Pons (tissue), 1 donor: ENCODE measurements around the gene FRRS1.
A peak's percentile ranks its signal among the peaks of the same experiment; 100 is the strongest.

Experiments used
- DNase-seq: peaks from one replicate; pipeline ENCODE4 v3.0.0-alpha.2; 2016; ENCODE audit warnings: low spot score

The FRRS1 gene

GRCh38 chr1:99727575-99728185 is 38.8 kb downstream of the FRRS1 start:
- no peak for DNase-seq

DNA sequence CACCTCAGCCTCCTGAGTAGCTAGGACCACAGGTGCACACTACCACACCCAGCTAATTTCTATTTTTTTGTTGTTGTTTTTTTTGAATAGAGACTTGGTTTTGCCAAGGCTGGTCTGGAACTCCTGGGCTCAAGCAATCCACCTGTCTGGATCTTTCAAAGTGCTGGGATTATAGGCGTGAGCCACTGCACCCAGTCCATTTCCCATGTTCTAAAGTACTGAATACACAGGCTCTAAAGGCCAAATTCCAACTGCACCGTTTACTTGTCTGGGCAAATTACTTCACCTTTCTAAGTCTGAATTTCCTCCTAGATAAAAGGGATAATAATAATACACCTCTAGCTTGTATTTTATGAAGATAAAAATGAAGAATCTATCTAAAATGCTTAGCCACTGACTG is 39.6 kb downstream of the FRRS1 start:
- no peak for DNase-seq

- DNase-seq = no peak
These were observed 40.0 kb downstream of the FRRS1 start for GRCh38 chr1:99726407-99726806.

DNA sequence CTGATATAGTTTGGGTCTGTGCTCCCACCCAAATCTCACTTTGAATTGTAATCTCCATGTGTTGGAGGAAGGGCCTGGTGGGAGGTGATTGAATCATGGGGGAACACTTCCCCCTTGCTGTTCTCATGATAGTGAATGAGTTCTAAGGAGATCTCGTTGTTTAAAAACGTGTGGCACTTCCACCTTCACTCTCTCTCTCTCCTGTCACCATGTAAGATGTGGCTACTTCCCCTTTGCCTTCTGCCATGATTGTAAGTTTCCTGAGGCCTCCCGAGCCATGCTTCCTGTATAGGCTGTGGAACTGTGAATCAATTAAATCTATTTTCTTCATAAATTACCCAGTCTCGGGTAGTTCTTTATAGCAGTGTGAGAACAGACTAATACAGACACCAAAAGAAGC is 40.4 kb downstream of the FRRS1 start:
- DNase-seq = no peak

- no peak for DNase-seq
These were observed 43.2 kb downstream of the FRRS1 start for GRCh38 chr1:99723251-99723650.

- no peak for DNase-seq
These were observed 49.4 kb downstream of the FRRS1 start for GRCh38 chr1:99717005-99717404.

DNA sequence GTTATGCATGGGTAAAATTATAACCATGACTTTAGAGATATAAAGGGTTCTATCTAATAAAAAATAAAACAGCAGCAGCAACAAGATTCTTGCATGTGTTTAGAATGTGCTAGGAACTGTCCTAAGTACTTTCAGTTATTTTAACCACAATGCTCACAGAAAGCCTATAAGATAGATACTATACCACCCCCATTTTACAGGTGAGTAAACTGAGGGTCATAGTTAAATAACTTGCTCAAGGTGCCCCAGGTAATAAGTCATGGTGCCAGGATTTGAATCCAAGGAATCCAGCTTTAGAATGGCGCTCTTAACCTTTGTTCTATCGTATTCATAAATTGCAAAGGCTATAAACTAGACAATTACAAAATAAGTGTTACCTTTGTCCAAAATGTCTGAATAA is 53.4 kb downstream of the FRRS1 start:
- no peak for DNase-seq

GRCh38 chr1:99710994-99711393 is 55.4 kb downstream of the FRRS1 start:
- no peak for DNase-seq

- DNase-seq = peak; percentile 73
These were observed 58.8 kb downstream of the FRRS1 start for GRCh38 chr1:99707535-99708142.

DNA sequence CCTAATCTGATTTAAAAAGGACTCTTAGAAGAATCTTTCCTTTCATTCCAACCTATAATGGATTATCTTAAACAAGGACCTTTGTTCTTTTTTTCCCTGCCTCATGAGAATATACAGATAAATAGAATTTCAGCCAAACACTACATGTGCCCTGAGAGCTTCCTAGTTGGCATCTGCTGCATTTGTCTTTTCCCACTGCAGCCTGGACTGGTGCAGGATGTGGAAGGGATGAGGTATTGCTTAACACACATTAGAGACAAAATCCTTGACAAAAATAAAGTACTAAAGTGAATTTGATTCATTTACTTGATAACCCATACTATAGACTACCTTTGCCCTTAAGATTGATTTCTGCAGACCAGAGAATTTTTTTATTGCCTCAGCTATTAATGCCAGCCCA is 61.0 kb downstream of the FRRS1 start:
- no peak for DNase-seq

DNA sequence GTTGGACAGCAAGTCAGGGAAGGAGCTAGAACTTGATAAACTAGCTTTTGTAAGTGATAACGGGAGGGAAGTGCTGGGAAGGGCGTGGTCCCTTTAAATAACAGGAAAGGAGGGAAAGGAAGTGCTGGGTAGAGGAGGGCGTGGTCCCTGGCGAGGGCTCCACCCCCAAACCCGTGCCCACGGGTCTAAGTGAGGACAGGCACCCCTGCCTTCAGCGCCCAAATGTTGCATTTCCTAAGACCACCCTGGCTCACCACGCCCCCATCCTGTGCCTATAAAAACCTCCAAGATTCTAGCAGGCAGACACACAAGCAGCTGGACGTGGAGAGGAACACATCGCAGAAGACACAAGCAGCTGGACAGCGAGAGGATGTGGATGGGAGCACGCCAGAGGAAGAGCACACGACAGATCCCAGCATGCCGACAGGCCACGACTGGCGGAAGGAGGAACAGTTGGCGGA is 62.0 kb downstream of the FRRS1 start:
- no peak for DNase-seq

GRCh38 chr1:99702221-99702620 is 64.2 kb downstream of the FRRS1 start:
- DNase-seq = no peak

GRCh38 chr1:99700020-99700419 is 66.4 kb downstream of the FRRS1 start:
- DNase-seq = no peak

DNA sequence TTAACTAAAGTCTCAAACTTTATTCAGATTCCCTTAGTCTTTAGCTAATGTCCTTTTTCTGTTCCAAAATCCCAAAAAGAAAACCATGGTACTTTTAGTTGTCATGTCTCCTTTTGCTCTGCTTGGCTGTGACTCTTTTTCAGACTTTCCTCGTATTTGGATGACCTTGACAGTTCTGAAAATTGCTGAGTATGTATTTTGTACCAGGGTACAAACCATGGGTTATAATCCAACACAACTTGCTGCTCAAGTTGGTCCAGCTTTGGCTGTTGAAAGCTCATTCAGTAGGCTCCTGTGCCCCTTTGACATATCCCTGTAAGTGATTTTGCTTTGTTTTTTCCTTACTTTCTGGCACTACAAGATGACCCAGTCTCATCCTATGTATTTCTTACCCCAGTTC is 68.9 kb downstream of the FRRS1 start:
- DNase-seq = no peak

DNA sequence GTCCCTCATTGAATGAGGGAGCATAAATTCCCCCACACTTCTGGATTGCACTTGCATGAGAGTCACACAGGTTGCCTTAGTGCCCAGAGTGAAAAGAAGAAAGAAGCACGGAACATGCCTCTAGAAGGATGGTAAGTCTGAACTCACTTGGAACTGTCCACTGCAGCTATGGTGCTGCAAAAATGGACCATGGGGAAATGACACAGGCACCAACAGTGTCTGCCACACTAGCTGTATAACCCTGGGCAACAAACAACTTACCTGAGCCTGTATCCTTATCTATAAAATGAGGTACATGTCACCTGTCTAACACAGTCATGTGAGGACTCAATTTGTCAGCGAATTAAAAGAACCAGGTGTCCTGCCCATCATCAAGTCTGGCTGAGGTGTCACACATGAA is 69.8 kb downstream of the FRRS1 start:
- DNase-seq = no peak

GRCh38 chr1:99691175-99691574 is 75.3 kb downstream of the FRRS1 start:
- no peak for DNase-seq

- peak; percentile 66 for DNase-seq
These were observed 80.8 kb downstream of the FRRS1 start for GRCh38 chr1:99685516-99686180.

GRCh38 chr1:99682291-99682751 is 84.1 kb downstream of the FRRS1 start:
- no peak for DNase-seq

DNA sequence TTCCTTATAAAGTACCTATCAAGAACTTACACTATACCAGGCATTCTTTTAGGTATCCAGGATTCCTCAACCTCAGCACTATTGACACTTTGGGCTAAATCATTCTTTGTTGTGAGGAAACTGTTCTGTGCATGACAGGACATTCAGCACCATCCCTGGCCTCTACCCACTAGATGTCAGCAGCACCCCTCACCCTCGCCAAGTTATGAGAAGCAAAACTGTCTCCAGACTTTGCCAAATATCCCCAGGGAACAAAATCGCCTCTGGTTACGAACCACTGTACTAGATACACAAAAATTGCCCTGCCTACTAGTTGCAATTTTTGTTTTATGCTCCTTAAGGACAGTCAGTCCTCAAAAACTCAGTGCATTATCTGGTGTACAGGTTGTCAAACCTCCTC is 84.9 kb downstream of the FRRS1 start:
- no peak for DNase-seq

GRCh38 chr1:99680270-99680669 is 86.2 kb downstream of the FRRS1 start:
- no peak for DNase-seq

GRCh38 chr1:99677416-99677815 is 89.0 kb downstream of the FRRS1 start:
- no peak for DNase-seq

DNA sequence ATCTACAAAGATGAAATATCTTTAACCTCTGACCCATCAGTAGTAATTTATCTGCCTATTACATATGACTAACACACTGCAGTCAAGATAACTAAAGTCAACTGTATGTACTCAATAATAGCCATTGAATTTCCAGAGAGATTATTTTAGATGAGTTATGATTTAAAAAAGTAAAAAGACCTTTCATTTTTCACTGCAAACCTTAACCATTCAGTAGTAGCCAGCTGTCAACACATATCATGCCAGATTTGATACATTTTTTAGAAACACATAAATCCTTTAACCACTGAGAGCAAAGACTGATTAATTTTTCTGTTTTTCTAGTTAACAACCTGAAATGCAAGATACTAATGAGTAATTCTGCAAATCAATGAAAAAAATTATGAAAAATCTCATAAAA is 89.6 kb downstream of the FRRS1 start:
- DNase-seq = no peak

GRCh38 chr1:99675994-99676393 is 90.4 kb downstream of the FRRS1 start:
- no peak for DNase-seq

DNA sequence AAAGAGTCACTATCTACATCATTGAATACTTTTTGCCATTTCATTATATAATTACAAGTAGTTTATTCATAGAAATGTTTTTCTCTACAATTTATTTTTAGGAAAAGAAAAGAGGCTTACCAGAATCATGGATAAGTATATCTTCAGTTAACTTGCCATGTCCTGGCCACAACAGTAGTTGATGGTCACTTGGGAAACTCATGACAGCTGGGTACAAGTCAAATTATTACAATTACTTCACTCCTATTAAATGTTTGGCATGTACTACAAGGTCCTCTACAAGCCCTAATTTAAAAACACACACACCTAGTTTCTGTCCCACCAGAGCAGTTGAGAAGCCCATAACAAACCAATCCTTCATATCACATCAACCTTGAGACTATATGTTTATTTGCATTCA is 91.1 kb downstream of the FRRS1 start:
- DNase-seq = no peak
